Subcutaneous adipose tissue (tissue), 4 donors: ENCODE measurements around the gene TSSK2. TPM values are rescaled to one million over a fixed set of nuclear protein-coding genes. Genes with fewer than 3 reads are reported as not detected.

Experiments used
- total RNA-seq, 4 donors: library from RNA; depleted of rRNA; stranded (reverse); fragments of >200 nt; gene quantifications; one replicate each; pipeline ENCODE4 v1.1.0, GENCODE V29; 2016
- TF ChIP-seq, protein P1 (sequence below): fragments of 450-650 bp; IDR thresholded peaks from one replicate; pipeline ENCODE4 v1.5.1; 2016; ENCODE audit warnings: low read depth, mild to moderate bottlenecking, control low read depth, antibody characterized with exemption, moderate library complexity

The TSSK2 gene
- total RNA-seq, 4 donors from 2014 or later, result not detected

DNA sequence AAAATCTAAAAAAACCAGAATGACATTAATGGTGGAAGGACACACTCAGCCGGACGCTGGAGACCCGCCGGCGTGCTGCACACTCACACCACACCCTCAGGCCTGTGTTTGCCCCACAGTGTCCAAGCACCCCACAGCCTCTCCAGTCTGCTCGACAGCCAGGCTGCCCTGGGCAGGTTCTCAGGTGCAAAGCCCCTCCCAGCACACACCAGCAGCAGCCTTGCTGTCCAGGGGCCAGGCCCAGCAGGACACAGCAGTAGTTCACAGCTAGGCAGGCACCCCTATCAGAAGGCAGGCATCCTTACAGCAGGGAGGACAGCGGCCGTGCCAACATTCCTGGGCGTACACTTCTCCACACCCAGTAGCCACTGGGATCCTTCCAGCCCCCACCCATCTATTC is 49.1 kb downstream of the TSSK2 start:
- TF ChIP-seq, protein P1, sequence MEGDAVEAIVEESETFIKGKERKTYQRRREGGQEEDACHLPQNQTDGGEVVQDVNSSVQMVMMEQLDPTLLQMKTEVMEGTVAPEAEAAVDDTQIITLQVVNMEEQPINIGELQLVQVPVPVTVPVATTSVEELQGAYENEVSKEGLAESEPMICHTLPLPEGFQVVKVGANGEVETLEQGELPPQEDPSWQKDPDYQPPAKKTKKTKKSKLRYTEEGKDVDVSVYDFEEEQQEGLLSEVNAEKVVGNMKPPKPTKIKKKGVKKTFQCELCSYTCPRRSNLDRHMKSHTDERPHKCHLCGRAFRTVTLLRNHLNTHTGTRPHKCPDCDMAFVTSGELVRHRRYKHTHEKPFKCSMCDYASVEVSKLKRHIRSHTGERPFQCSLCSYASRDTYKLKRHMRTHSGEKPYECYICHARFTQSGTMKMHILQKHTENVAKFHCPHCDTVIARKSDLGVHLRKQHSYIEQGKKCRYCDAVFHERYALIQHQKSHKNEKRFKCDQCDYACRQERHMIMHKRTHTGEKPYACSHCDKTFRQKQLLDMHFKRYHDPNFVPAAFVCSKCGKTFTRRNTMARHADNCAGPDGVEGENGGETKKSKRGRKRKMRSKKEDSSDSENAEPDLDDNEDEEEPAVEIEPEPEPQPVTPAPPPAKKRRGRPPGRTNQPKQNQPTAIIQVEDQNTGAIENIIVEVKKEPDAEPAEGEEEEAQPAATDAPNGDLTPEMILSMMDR, result no peak

DNA sequence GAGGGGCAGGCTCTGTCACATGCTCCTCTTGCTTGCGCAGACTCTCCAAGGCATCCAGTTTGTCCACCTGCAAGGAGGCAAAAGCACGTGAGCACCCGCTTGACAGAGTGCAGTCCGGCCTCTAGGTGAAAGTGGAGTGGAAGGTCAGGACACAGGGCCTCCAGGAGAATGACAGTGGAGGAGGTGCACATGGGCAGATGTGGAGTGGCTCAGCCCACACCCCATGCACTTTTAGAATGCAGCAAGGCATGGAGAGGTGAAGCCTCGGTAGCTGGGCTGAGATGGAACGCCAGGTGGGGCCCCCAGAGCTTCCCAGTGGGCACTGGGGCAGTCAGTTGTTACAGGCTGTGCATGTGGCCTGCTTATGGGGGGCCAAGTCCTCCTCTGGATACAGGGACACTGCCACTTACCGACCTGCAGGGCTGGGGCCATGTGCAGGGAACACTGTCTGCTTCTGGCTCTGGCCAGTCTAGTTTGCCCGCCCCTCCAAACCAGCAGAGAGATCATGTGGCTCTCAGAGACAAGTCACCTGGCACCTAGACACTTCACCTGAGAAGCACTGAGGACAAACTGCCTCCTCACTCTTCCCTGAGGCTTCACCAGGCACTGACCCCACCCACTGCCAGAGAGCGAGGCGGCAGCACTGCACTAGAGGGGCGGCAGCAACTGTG is 49.8 kb downstream of the TSSK2 start:
- TF ChIP-seq, protein P1, result no peak

DNA sequence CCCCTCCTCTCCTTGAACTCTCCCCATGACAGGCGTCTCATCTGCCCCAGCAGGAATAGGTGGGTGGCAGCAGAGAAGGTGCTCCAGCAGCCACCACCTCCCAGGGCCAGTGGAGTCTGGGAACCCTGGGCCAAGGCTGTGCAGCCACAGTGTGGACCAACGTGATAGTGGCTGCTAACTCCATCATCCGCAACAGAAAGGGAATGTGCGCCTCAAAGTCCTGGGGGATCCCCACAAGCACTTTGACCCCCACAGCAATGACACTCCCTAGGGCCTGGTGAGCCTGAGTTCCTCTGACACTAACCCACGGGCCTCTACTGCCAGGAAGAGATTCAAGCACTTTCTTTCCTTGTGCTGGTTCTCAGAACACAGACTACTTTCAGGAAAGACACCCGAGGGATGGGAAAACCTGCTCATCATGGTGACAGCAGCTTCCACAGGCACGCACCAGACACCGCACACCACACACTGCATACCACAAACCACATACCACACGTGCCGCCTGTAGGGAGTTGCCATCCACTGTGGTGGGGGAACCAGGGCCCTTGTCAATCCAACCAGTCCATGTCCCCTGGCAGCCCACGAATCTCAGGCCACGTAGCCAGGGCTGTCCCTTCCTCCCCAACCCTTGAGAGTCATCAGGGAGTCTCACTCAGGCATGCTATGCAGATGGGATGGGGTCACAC is 50.8 kb downstream of the TSSK2 start:
- TF ChIP-seq, protein P1, result no peak

Other genes starting within 250 kb of the TSSK2 start
- gene DGCR6, start 225.0 kb upstream of the TSSK2 start, total RNA-seq, result 10 to 100 TPM in 1 of 4 donors, 1 to 10 TPM in 3; 2.0 to 11.5 (median 7.6) TPM
- 100 to 1,000 TPM in 1 of 4 donors, 10 to 100 TPM in 2, 1 to 10 TPM in 1; 2.2 to 106 (median 16.4) TPM for gene PRODH, start 195.0 kb upstream of the TSSK2 start, total RNA-seq
- 10 to 100 TPM; 22.3 to 47.1 (median 30.5) TPM for gene DGCR2, start 8.9 kb upstream of the TSSK2 start, total RNA-seq
- 10 to 100 TPM in 3 of 4 donors, 1 to 10 TPM in 1; 7.8 to 17.7 (median 11.8) TPM for gene ESS2, start 13.3 kb downstream of the TSSK2 start, total RNA-seq
- not detected for gene GSC2, start 19.0 kb downstream of the TSSK2 start, total RNA-seq
- 100 to 1,000 TPM in 2 of 4 donors, 10 to 100 TPM in 2; 61.1 to 450 (median 97.4) TPM for gene SLC25A1, start 47.4 kb downstream of the TSSK2 start, total RNA-seq
- gene CLTCL1, start 160.4 kb downstream of the TSSK2 start, total RNA-seq, result 10 to 100 TPM in 3 of 4 donors, 1 to 10 TPM in 1; 7.3 to 23.2 (median 16.5) TPM